ENCODE data around the gene KCNMA1.

The KCNMA1 gene

GRCh38 chr10:77105761-77106221 lies 531.8 kb downstream of the KCNMA1 start:
- no peak for TF ChIP-seq YY1 (IDR thresholded peaks at IDR 0.05; ENCODE audit: low read depth)
- TF ChIP-seq EP300 (IDR thresholded peaks at IDR 0.05; ENCODE audit: borderline replicate concordance): no peak
- no peak for TF ChIP-seq TCF12 (IDR thresholded peaks at IDR 0.05; ENCODE audit: low read depth)
- TF ChIP-seq NFIC (IDR thresholded peaks at IDR 0.05): no peak
- no peak for TF ChIP-seq TEAD4 (IDR thresholded peaks at IDR 0.05)
- TF ChIP-seq, protein P1, sequence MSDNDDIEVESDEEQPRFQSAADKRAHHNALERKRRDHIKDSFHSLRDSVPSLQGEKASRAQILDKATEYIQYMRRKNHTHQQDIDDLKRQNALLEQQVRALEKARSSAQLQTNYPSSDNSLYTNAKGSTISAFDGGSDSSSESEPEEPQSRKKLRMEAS (IDR thresholded peaks at IDR 0.05): no peak
- no peak for TF ChIP-seq FOXM1 (IDR thresholded peaks at IDR 0.05; ENCODE audit: borderline replicate concordance, low read depth)
- TF ChIP-seq, protein P2, sequence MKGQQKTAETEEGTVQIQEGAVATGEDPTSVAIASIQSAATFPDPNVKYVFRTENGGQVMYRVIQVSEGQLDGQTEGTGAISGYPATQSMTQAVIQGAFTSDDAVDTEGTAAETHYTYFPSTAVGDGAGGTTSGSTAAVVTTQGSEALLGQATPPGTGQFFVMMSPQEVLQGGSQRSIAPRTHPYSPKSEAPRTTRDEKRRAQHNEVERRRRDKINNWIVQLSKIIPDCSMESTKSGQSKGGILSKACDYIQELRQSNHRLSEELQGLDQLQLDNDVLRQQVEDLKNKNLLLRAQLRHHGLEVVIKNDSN (IDR thresholded peaks at IDR 0.05): no peak
- TF ChIP-seq RAD21 (IDR thresholded peaks at IDR 0.05; ENCODE audit: low read depth): no peak
- TF ChIP-seq CEBPB (IDR thresholded peaks at IDR 0.05): no peak

DNA sequence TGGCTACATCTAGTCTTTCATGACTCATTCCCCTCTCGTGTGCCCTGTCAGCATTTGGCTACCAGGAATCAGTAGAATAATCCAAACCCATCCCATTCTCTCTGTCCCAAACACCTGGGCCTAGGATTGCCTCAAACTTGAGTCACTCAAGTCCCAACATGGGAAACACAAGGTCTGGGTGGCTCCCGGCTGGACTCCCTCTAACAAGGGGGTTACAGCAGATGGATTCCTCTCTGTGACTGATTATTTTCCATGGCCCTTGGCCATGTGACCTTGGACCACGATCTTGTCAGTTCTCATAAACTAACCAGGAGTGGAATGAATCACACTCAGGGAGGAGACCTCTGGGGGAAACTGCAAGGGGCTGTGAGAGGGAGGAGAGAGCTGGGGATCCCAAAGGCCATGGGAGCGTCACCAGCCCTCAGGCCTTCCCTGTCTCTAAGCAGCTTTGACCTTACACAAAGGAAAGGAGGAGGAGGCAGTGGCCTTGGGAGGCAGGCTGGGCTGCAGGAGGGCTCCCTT lies 533.1 kb downstream of the KCNMA1 start:
- no peak for TF ChIP-seq TCF12 (IDR thresholded peaks at IDR 0.05; ENCODE audit: low read depth)
- TF ChIP-seq ZBTB7A (IDR thresholded peaks at IDR 0.05; ENCODE audit: low read depth): no peak

GRCh38 chr10:77103213-77103612 lies 534.4 kb downstream of the KCNMA1 start:
- TF ChIP-seq EGR1 (IDR thresholded peaks at IDR 0.05) (no peak), TCF12 (IDR thresholded peaks at IDR 0.05; ENCODE audit: low read depth) (no peak), TEAD4 (IDR thresholded peaks at IDR 0.05) (no peak), EP300 (IDR thresholded peaks at IDR 0.05; ENCODE audit: borderline replicate concordance) (no peak), CEBPB (IDR thresholded peaks at IDR 0.05) (no peak), CREB1 (IDR thresholded peaks at IDR 0.05; ENCODE audit: low read depth) (no peak), TAF1 (IDR thresholded peaks at IDR 0.05; ENCODE audit: low read depth) (no peak), YY1 (IDR thresholded peaks at IDR 0.05; ENCODE audit: low read depth) (no peak)
- TF ChIP-seq, protein P1 (IDR thresholded peaks at IDR 0.05): no peak
- TF ChIP-seq, protein P2 (IDR thresholded peaks at IDR 0.05): no peak

- TF ChIP-seq CEBPB (IDR thresholded peaks at IDR 0.05) (no peak), TCF12 (IDR thresholded peaks at IDR 0.05; ENCODE audit: low read depth) (no peak), REST (IDR thresholded peaks at IDR 0.05; ENCODE audit: low read depth) (no peak), EP300 (IDR thresholded peaks at IDR 0.05; ENCODE audit: borderline replicate concordance) (no peak), NFIC (IDR thresholded peaks at IDR 0.05) (no peak), FOXM1 (IDR thresholded peaks at IDR 0.05; ENCODE audit: borderline replicate concordance, low read depth) (no peak), YY1 (IDR thresholded peaks at IDR 0.05; ENCODE audit: low read depth) (no peak), TEAD4 (IDR thresholded peaks at IDR 0.05) (no peak), EGR1 (IDR thresholded peaks at IDR 0.05) (no peak)
- TF ChIP-seq, protein P1 (IDR thresholded peaks at IDR 0.05): no peak
- TF ChIP-seq, protein P2 (IDR thresholded peaks at IDR 0.05): no peak
Measured at GRCh38 chr10:77101341-77101740, 536.3 kb downstream of the KCNMA1 start.

GRCh38 chr10:77099136-77099535 lies 538.5 kb downstream of the KCNMA1 start:
- TF ChIP-seq TEAD4 (IDR thresholded peaks at IDR 0.05) (no peak), ZBTB7A (IDR thresholded peaks at IDR 0.05; ENCODE audit: low read depth) (no peak), CEBPB (IDR thresholded peaks at IDR 0.05) (no peak), NFIC (IDR thresholded peaks at IDR 0.05) (no peak), TAF1 (IDR thresholded peaks at IDR 0.05; ENCODE audit: low read depth) (no peak), YY1 (IDR thresholded peaks at IDR 0.05; ENCODE audit: low read depth) (no peak), EGR1 (IDR thresholded peaks at IDR 0.05) (no peak)
- TF ChIP-seq, protein P2 (IDR thresholded peaks at IDR 0.05): no peak

DNA sequence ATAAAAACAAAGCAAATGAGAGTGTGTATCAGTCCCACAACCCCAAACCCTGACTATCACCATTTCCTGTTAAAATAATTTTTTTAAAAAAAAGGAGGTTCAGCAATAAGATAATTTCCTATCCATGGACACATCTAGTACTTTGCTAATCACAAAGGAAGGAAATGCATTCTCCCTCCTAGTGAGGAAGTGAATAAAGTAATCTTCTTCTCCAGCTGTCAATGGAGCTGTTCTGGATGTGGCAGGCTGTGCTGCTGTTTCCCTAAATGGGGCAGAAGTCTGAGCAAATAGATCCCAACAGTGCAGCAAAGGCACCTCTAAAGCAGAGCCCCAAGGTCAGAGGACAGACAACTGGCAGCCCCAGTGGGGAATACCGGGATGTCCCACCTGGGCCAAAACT lies 540.0 kb downstream of the KCNMA1 start:
- TF ChIP-seq ZBTB7A (IDR thresholded peaks at IDR 0.05; ENCODE audit: low read depth) (no peak), FOXM1 (IDR thresholded peaks at IDR 0.05; ENCODE audit: borderline replicate concordance, low read depth) (no peak), TAF1 (IDR thresholded peaks at IDR 0.05; ENCODE audit: low read depth) (no peak), REST (IDR thresholded peaks at IDR 0.05; ENCODE audit: low read depth) (no peak), TCF12 (IDR thresholded peaks at IDR 0.05; ENCODE audit: low read depth) (no peak), EGR1 (IDR thresholded peaks at IDR 0.05) (no peak), CREB1 (IDR thresholded peaks at IDR 0.05; ENCODE audit: low read depth) (no peak), EP300 (IDR thresholded peaks at IDR 0.05; ENCODE audit: borderline replicate concordance) (no peak), TEAD4 (IDR thresholded peaks at IDR 0.05) (no peak), YY1 (IDR thresholded peaks at IDR 0.05; ENCODE audit: low read depth) (no peak), NFIC (IDR thresholded peaks at IDR 0.05) (no peak), CEBPB (IDR thresholded peaks at IDR 0.05) (no peak), RAD21 (IDR thresholded peaks at IDR 0.05; ENCODE audit: low read depth) (no peak)
- TF ChIP-seq, protein P1 (IDR thresholded peaks at IDR 0.05): no peak
- TF ChIP-seq, protein P2 (IDR thresholded peaks at IDR 0.05): no peak

Data from Ishikawa (cell line).